Tibial nerve (tissue), 3 donors: Measurements from ENCODE around the gene TMEM187.

Source experiments
- POLR2A ChIP-seq, 2 donors: fragments of 450-650 bp; IDR thresholded peaks; one replicate each; pipeline ENCODE4 v1.6.1; 2017; ENCODE audit warnings: antibody characterized with exemption in 2 of 2, mild to moderate bottlenecking in 2 of 2, moderate library complexity in 2 of 2
- TF ChIP-seq, protein P1 (sequence below), 5 experiments: fragments of 200-600 bp in 3 of 5; fragments of 450-650 bp in 2 of 5; sonication (generic) in 3 of 5; IDR thresholded peaks; one replicate each; pipeline ENCODE4 v1.5.1; 2016 to 2019; ENCODE audit warnings: antibody characterized with exemption in 5 of 5, mild to moderate bottlenecking in 3 of 5, moderate library complexity in 2 of 5

DNA sequence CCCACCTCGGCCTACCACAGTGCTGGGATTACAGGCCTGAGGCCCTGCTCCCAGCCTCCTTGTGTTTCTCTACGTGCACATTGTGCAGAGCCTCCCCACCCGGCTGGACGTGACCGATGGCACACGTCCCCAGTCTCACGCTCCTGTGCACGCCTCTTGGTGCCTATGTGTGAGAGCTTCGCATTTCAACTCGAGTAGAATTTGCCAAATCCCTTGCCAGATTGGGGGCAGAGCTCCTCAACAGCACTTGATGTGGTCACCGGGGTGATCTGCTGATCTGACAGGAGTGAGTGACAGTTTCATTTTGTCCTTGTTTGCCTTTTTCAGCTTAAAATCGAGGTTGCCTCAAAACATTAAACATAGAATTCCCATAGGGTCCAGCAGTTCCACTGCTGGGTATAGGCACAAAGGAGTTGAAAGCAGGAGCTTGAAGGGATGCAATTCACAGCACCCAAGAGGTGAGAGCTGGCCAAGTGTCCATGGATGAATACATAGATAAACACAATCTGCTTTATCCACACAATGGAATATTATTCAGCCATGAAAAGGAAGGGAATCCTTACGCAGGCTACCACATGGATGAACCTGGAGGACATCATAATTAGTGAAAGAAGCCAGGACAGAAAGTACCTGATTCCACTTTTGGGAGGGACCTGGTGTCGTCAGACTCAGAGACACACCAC lies 17.6 kb downstream of the TMEM187 start:
- TF ChIP-seq POLR2A (IDR thresholded peaks at IDR 0.05) = no peak
- TF ChIP-seq, protein P1, sequence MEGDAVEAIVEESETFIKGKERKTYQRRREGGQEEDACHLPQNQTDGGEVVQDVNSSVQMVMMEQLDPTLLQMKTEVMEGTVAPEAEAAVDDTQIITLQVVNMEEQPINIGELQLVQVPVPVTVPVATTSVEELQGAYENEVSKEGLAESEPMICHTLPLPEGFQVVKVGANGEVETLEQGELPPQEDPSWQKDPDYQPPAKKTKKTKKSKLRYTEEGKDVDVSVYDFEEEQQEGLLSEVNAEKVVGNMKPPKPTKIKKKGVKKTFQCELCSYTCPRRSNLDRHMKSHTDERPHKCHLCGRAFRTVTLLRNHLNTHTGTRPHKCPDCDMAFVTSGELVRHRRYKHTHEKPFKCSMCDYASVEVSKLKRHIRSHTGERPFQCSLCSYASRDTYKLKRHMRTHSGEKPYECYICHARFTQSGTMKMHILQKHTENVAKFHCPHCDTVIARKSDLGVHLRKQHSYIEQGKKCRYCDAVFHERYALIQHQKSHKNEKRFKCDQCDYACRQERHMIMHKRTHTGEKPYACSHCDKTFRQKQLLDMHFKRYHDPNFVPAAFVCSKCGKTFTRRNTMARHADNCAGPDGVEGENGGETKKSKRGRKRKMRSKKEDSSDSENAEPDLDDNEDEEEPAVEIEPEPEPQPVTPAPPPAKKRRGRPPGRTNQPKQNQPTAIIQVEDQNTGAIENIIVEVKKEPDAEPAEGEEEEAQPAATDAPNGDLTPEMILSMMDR (IDR thresholded peaks at IDR 0.05) = no peak
